Stimulated activated CD4-positive, alpha-beta T cell treated with anti-CD3 and anti-CD28 coated beads, Interleukin-2, amount 100 ng/mL, for 4 hours (primary cell): ENCODE data around the gene RNASE7.
"Not testable (repeated sequence)": the region's sequence is repeated elsewhere in the genome, so short reads cannot be mapped to it uniquely, and the experiment has no call there.

Experiments used
- DNase-seq: peaks from one replicate; pipeline ENCODE4 v3.0.0-alpha.2; 2020; ENCODE audit warnings: low read depth

The RNASE7 gene

DNA sequence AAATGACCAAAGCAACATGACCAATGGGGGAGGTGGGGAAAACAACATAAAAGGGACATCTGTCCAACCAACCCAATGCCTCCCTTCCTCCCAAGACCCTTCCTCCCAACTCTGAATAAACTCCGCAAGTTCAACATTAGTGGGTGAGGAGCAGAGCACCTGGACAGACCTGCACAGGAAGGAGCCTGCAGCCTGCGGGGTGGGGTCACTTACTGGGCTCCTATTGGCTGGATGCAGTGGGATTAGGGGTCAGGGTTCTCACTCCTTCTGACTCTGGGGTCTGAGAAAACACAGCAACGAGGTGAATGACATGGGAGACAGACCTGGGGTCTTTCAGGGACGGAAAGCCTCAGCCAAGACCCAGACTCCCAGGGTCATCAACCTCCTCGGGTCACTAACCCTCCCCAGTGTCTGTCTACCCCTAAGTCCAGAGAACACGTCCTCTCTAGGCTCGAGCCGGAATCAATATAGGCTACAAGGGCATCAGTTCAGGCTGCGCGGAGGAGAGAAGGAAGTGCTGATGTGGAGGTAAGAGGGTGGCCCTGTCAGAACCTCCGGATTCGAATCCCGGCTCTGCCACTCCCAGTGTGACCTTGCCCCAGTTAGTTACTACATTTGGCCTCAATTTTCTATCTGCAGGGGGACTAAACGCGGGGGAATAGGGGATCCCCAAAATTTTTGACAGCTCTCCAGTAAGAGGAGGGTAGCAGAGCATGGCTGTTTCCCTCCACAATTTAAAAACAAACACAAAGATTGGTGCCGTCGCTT is 18.2 kb upstream of the RNASE7 start:
- DNase-seq, result no peak

DNA sequence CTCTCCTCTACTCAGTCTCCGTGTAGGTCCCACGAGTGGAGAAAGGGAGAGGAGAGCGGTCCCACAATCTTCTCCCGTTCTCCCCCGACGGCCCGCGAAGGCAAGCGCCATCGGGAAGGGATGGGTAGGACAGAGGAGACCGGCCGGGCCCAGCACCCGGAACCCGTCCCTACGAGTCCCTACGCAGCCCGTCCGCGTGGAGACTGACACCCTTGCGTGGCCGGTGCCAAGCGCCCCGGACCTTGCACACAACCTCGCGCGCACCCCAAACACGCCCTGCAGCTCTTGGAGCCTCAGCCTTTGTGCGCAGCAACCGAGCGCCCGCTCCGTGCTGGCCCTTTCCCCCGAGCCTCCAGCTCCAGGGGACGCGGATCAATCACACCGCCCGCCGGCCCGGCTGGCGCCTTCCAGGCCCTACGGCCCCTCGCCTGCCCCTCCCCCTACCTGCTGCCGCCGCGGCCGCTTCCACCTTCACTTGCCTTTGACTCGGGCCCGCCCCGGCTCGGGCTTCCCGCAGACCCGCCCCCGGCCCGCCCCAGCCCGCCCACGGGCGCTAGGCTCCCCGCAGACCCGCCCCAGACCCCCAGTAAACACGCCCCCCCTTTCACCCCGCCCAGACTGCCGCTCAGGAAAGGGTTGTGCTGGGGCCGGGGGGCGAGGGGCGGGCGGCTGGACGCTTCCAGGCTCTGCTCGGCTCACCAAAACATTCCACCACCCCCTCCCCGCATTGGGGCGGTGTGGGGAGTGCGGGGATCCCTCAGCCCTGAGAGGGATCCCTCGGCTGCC is 17.4 kb upstream of the RNASE7 start, which contains the start of gene NDRG2:
TSS of gene NDRG2 (minus strand) at position 477 of the 786 bp plus-strand sequence. CDS start 1,746 bp downstream, outside the sequence.
- DNase-seq, result peak; percentile 68

DNA sequence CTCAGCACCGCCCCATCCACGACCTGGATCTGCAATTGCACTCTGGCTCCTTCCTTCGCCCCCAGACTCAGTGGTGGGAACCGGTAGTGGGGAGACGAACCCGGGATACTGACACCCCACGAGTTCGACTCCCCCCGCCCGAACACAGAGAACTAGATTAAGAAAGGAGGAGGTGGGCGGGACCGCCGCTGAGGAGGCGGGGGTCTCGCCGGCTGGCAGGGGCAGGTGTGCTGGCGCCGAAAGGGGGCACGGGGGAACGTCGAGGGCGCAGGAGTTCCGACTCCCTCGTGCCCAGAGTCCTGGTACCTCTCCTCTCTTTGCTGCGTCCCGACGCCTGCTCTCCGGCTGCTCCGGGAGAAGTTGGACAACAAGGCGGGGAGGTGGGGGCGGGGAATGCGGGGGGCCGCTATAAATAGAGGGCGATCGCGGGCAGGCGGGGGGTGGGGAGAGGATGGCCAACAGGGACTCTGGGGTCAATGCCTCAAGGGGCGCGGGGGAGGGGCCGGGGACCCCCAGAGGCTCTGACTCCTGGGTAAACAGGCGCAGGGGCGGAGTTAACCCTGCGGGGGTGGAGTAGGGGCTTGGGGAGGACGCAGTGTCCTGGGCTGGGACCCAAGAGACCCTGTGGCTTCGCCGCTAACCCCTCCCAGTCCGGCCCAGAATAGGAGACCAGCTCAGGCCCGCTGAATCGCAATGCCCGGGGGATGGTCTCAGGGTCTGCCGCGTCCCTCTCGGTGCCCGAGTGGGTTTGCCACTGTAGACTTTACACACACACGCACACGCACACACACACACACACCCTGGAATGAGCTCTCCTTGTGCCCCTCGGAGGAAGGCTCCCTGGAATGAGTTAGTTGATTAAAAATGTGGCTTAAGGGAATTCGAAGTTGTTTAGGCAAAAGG is 16.5 kb upstream of the RNASE7 start:
- no peak for DNase-seq

DNA sequence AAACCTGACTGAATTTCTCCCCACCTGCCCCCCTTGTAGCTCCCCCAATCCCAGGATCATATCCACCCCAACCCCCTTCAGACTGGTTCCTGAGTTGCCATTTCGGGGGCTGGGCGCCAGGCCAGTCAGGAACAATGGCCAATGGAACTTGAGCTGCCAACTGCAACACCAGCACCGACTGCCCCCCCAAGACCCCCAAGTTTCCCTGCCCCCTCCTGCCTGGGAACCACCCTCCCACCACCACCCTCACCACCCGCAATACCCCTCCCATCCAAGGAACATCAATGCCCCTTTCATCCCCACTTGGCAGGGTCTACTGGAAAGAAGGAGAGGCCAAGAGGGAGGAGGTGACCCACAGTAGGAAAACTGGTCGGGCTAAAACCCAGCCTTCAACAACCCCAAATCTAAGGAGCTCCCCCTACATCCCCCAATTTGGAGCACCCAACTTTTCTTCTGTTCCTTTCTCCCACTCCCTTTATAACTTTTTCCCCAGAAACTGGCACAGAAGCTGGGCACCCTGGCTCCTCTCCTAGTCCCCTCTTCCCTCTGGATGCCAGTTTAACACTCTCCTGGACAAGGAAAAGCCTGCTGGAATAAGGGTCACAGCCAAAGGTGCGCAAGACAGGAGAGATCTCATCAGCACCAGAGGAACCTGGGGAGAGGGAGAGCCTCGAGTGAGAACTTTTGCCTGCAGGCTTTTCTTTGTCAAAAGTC is 15.7 kb upstream of the RNASE7 start:
- DNase-seq, result no peak

DNA sequence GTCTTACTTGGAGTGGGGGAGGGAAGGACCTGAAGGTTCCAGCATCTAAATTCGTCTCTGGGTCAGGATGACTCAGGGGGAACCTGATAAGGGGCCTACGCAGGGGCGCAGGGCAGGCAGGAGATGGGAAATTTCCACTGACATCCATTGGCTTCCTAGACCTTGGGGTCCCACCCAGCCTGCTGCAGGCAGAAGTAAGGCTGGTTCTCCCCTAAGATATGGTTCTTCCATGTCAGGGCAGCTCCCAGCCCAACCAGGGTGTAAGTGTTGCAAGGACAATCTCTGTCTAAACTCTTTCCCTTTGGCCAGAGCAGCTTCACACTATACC is 15.2 kb upstream of the RNASE7 start:
- no peak for DNase-seq

DNA sequence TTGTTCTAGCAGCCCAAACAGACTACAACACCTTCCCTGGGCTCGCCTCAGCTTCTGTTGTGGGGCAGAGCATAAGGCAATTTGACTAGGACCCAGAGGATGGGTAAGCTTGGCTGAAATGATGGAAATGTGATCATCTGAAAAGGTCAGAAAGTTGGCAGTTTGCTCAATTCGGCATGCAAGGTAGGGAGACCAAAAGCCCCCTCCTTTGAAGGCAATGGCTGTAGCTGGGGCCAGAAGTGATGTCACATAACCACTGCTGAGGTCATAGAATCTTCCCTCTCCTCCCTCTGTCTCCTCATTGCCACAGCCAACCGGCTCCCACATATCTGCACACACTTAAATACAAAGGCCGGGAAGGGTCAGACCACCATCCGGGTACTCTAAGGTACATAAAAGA is 12.2 kb upstream of the RNASE7 start, which contains the start of gene TPPP2:
TSS of gene TPPP2 (plus strand) at position 301 of the 400 bp plus-strand sequence. CDS start 365 bp downstream, outside the sequence.
- DNase-seq, result no peak

DNA sequence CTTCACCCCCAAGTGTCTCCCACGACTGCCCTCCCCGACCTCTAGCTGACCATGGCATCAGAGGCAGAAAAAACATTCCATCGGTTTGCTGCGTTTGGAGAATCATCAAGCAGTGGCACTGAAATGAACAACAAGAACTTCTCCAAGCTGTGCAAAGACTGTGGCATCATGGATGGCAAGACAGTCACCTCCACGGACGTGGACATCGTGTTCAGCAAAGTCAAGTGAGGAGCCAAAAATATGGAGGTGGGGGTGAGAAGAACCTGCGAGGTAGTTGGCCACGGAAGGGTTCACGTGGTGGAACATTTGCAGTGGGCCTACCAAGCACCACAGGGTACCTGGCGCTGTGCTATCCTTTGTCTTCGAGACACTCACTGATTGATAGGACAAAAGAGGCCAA is 11.6 kb upstream of the RNASE7 start:
- DNase-seq, result no peak

DNA sequence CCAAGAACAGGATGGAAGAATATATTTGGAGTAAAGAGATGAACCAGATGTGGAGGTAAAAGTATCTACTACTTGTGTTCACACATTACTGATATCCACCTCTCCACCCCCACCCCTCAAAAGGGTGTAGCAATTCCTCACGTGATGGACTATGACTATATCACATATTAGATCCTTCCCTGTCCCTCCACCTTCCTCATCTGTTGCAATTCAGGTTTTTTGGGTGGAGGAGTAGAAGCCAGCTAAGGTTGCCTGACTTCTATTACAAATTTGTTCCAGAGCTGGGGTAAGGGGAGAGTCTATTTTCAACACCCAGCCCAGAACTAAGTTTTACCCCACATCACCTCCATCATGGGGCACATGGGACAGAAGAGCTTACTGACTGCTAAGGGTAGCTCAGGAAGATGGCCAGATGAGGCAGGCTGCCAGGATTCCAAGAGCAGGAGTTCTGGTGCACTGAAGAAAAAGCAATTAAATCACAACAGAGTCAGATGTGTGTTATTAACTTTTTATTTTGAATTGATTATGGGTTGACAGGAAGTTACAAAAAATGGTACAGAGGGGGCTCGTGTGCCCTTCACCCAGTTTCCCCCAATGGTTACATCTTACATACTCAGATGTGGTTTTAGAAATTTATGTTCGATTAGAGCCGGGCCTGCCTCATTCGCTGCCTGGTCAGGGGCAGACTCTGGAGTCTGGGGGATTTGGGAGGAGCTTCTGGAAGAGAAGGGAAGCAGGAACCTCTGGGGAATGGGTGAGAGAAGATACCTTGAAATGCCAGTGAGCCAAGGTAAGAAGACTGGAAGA is 9.6 kb upstream of the RNASE7 start:
- DNase-seq, result no peak

DNA sequence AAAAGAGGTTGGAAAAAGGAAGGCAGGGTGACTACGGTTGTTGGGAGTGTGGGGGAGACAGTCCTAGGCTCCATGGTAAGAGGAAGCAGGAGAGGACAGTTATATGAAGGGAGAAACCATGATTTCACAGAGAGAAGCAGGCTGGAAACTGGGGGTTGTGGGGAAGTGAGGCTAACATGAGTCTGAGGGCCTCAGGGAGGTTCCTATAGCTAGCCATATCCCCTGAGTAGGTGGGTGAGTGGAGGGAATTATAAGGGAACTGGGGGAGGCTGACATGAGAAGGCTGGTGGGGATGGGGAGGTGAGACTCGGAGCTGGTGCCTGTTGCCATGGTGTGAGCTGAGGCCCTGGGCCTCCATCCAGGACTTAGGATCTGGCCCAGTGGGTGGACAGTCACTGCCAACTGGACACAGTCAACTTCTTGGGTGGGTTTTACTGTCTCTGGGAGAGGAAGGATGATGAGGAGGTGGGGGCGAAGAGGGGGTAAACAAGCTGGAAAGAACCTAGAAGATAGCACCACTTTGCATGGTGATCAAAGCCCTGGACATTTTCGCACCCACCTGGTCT is 8.9 kb upstream of the RNASE7 start:
- DNase-seq, result no peak

DNA sequence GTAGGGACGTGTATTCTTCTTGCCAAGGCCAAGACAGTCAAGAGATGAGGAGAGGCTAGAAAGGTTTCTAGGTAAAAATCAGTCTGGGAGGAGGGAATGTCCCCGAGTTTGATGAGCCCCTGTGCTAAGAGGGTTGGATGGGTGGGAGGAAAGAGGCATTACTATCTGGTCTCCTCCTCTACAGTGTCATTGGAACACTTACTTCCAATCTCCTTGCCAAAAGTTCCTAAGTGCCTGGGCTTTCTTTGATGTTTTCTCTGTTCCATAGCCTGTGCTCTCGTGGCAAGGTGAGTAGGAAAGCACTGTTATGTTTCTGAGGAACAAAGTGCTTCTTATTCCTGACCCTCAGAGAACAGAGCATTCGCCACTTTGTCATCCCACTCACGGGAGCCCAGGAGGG is 7.5 kb upstream of the RNASE7 start, which contains the start of gene RNASE13:
TSS of gene RNASE13 (minus strand) at position 101 of the 400 bp plus-strand sequence. CDS start 519 bp downstream, outside the sequence.
- no peak for DNase-seq

DNA sequence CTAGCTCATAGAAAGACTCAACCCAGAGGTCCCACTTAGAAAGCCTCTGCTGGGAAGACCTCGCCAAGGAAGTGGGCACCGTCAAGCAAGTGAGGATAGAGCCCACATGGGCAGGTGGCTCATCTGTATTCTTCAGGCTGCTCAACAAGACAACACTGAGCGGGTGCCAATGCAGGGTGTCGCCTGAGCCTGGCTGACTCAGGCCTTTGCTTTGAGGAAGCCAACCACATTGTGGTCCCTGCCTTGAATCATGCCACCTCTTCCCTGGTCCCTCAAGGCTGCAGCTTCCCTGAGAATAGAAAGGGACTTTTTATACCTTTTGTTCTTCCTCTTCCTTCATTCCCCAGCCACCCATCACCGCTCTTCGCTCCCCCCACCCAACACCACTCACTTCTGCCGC is 5.4 kb upstream of the RNASE7 start:
- DNase-seq, result no peak

DNA sequence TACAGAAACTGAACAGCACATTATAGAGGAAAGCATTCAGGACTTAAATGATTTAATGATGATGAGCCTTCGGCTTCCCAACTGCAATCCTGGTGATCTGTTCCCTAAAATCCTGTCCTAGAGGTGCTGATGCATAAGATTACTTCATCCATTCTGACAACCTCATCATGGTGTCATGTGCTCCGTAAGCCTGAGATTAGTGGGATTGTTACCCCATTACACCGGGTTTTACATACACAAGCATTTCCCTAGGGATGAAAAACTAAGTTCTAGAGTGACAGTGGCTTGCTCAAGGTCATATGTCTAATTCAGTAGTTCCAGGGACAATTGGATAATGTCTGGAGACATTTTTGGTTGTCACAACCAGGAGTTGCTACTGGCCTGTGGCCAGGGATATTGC is 5.0 kb upstream of the RNASE7 start:
- DNase-seq, result no peak

DNA sequence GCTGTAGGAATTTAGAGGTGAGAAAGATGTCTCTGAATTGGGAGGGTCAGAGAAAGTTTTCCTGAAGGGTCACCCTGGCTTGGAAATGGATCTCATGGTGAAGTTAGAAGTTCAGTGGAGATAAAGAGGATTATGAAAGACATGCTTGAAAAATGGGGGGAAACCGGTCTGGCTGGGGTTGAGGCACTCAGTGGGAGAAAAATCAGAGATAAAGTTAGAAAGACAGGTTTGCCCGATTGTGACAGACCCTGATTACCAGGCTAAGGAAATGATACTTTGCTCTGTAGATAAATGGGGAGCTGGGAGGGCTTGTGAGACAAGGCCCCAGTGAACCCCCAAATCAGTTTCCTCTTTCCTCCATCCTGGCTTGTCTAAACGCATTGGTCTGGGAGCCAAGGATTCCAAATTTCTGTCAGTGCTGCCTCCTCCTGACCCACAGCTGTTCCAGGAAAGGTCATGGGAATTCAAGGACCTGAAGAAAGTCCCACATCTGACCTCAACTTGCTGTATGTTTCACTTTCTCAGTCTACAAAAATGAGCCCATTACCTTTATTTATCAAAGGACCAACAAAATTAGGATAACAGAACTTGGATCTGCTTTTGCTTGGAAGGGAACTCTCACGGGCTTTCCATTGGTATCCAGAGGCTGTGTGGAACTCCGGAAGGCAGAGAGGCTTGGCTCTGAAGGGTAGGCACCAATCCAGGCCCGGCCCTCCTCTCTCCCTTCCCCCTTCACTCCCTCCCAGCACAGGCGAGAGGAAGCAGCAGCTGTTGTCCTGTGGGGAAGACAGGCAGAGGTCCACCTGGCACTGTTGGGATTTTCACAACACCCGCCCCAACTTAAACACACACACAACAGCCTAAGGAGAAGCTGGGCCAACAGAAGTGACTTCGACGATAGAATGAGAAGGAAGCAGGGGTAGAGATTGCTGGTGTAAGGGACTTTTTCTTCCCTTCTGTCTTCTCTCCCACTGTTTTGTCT is 3.4 kb upstream of the RNASE7 start:
- no peak for DNase-seq

DNA sequence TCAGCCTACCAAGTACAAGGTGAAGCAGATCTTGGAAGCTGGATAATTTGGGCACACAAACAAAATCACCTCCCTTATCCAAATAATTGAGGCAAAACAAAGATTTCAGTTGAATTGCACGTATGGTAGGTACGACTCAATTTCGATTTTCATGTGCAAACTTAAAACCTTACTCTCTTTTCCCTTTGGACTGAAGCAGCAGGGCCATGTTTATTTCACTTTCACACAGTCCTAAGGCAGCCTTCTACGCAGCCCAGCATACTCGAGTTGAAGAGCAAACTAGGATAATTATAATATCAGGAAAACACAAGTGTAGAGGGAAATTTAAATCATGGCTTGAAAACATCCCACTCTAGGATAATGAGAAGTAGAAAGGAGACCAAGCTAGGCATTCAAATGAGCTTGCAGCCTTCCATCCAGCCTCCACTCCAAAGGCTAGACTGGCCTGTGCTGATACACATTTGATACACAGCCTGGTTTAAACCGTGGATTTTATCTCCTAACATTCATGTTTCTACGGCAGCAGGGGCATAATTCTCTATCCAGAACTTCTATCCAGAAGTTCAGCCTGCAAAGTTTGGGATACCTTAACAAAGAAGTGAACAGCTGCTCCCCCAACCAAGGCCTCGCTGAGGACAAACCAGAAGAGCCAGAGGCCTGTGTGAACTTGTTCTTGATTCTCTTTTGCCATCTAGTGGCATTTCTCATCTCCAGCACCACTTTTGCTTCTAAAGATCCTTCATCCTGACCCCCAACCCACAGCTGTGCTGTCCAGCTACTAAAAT is 2.4 kb upstream of the RNASE7 start:
- no peak for DNase-seq

DNA sequence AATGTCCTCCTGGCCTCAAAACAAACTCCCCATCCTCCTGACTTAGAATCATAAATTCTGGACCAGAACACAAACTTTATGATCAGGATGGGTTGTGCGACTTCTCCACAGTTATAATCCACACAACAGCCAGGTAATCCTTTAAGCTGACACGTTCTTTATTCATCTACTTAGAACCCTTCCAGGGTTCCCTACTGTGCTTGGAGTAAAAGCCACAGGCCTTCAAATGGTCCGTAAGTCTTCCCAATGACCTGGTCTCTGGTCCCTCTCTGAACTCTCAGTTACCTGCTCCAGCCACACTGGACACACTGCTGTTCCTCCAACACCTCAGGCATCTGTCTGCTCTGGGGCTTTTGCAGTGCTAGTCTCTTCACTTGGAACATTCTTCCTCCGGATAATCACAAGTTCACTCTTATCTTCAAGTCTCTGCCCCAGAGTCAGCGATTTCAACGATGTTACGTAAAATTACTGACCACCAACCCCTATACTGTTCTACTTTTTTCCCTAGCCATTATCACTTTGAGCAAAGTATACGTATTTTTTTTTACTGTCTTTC is 1.7 kb upstream of the RNASE7 start:
- no peak for DNase-seq

DNA sequence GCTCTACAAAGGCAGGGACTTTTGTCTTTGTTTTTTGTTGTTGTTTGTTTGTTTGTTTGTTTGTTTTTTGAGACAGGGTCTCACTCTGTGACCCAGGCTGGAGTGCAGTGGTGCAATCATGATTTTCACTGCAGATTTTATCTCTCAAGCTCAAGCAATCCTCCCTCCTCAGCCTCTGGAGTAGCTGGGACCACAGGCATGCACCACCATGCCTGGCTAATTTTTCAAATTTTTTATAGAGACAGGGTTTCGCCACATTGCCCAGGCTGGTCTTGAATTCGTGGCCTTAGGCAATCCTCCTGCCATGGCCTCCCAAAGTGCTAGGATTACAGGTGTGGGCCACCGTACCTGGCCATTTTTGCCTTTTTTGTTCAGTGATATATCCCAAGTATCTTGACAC is 1.2 kb upstream of the RNASE7 start:
- DNase-seq, result not testable (repeated sequence)

DNA sequence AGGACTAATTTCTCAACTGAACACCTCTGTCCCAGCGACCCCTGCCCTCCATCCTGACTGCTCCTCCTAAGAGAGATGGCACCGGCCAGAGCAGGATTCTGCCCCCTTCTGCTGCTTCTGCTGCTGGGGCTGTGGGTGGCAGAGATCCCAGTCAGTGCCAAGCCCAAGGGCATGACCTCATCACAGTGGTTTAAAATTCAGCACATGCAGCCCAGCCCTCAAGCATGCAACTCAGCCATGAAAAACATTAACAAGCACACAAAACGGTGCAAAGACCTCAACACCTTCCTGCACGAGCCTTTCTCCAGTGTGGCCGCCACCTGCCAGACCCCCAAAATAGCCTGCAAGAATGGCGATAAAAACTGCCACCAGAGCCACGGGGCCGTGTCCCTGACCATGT is 756 bp downstream of the RNASE7 start:
- no peak for DNase-seq

DNA sequence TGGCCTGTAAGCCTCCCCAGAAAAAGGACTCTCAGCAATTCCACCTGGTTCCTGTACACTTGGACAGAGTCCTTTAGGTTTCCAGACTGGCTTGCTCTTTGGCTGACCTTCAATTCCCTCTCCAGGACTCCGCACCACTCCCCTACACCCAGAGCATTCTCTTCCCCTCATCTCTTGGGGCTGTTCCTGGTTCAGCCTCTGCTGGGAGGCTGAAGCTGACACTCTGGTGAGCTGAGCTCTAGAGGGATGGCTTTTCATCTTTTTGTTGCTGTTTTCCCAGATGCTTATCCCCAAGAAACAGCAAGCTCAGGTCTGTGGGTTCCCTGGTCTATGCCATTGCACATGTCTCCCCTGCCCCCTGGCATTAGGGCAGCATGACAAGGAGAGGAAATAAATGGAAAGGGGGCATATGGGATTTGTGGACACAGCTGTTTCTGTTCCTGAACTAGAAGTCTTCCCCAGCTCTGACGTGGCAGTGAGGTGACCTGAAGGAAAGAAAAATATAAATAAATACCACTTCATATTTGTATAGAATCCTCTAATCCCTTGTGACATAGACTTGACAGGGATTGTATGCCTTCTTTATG is 1.3 kb downstream of the RNASE7 start:
- no peak for DNase-seq
